ENCODE results near the gene HNRNPL. TPM values are rescaled to one million over a fixed set of nuclear protein-coding genes. Genes with fewer than 3 reads are reported as not detected.

The HNRNPL gene
- total and polyA plus RNA-seq, 2 of the 8 experiments (the other 6 are each of a cell fraction or from before 2014, with no cell fraction given), result 404 to 779 TPM

GRCh38 chr19:38850436-38850975, 720 bp upstream of the HNRNPL start (continued):
- peak; percentile 93; the same call in 1 of the 2 replicates for TF ChIP-seq SP1 (IDR thresholded peaks at IDR 0.05; ENCODE audit: low read depth, low read length)
- TF ChIP-seq HDAC2 (IDR thresholded peaks at IDR 0.05; ENCODE audit: borderline replicate concordance in 1 of 2, low read depth in 2 of 2, low read length in 2 of 2), result no peak; a peak in 1 of 4 replicates
- peak; percentile 24 for TF ChIP-seq KDM4A (IDR thresholded peaks at IDR 0.05; ENCODE audit: low read depth, low read length, severe bottlenecking)
- TF ChIP-seq CBX5 (IDR thresholded peaks at IDR 0.05; ENCODE audit: low read depth, low read length), result no peak
- no peak for TF ChIP-seq CHD7 (IDR thresholded peaks at IDR 0.05; ENCODE audit: insufficient replicate concordance, low read length)
- no peak for TF ChIP-seq SIX5 (IDR thresholded peaks at IDR 0.05; ENCODE audit: low read depth, low read length)
- TF ChIP-seq ATF2 (IDR thresholded peaks at IDR 0.05; ENCODE audit: low read length), result no peak
- TF ChIP-seq SP2 (IDR thresholded peaks at IDR 0.05; ENCODE audit: low read length), result peak; percentile 58; the same call in 1 of the 2 replicates
- TF ChIP-seq TAF7 (optimal IDR thresholded peaks at IDR 0.05; ENCODE audit: borderline replicate concordance, low read depth, low read length), result no peak

Measured in H1 (cell line).